ENCODE results near the gene MAST4. TPM values are rescaled to one million over a fixed set of nuclear protein-coding genes. Genes with fewer than 3 reads are reported as not detected.

Gene MAST4
- total RNA-seq, 1 donor from 2014 or later: 55.2 TPM

DNA sequence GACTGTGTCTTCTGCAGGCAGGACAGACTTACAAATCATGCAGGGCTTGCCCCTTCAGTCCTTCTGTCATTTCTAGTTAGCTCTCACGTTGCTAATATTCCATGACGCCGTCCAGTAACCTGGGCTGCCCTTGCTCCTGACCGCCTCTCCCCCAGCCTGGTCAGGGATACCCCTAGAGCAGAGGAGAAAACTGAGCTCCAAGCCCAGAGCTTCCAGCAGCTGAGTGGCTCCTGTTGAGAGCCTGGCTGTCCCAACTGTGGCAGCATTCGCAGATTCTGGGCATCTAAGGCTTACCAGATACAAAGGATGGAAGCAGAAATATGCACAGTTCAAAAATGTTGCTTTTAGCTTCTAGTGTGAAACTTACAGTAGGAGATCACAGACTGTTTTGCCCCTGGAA, 415.2 kb downstream of the MAST4 start:
- Histone ChIP-seq H3K9me3 (no peaks in the 10 kb centered on the region), H3K27me3 (no peaks in the 10 kb centered on the region), H3K27ac (peak overlapping the region; percentile 65), H3K4me1 (peaks cover 11 to 52% of the 10 kb centered on the region in 2 donors), H3K4me3 (peak overlapping the region; percentile 6 to 45), H3K36me3 (no peaks in the 10 kb centered on the region)
- intact Hi-C loops (cut with DNase I): no loop called here
- TF ChIP-seq, protein P1, sequence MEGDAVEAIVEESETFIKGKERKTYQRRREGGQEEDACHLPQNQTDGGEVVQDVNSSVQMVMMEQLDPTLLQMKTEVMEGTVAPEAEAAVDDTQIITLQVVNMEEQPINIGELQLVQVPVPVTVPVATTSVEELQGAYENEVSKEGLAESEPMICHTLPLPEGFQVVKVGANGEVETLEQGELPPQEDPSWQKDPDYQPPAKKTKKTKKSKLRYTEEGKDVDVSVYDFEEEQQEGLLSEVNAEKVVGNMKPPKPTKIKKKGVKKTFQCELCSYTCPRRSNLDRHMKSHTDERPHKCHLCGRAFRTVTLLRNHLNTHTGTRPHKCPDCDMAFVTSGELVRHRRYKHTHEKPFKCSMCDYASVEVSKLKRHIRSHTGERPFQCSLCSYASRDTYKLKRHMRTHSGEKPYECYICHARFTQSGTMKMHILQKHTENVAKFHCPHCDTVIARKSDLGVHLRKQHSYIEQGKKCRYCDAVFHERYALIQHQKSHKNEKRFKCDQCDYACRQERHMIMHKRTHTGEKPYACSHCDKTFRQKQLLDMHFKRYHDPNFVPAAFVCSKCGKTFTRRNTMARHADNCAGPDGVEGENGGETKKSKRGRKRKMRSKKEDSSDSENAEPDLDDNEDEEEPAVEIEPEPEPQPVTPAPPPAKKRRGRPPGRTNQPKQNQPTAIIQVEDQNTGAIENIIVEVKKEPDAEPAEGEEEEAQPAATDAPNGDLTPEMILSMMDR (IDR thresholded peaks at IDR 0.05): no peak
- no peak for DNase-seq (ENCODE audit: low spot score in 2 of 2)

DNA sequence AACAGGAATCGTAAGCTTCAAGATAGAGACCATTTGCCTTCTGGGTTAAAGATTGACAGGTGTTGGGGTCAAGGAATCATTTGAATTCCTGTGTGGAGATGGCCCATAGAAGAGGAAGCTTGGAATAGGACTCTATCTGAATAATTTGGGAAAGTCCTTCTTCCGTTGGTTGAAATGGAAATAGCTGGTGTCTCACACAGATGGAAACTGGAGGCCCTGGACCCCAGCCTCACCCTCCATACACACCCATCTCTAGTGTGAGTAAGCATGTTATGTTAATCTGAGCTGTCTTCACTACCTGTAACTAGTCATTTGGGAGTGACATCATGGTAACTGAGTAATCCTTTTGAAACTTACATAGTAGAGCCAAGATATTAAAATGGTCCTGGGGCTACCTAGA, 416.0 kb downstream of the MAST4 start:
- intact Hi-C loops (cut with DNase I): no loop called here
- Histone ChIP-seq H3K27ac (no peak overlapping the region), H3K4me3 (no peak overlapping the region), H3K4me1 (peaks cover 7 to 49% of the 10 kb centered on the region in 2 donors), H3K36me3 (no peaks in the 10 kb centered on the region), H3K27me3 (no peaks in the 10 kb centered on the region), H3K9me3 (no peaks in the 10 kb centered on the region)
- no peak for DNase-seq (ENCODE audit: low spot score in 2 of 2)
- TF ChIP-seq, protein P1 (IDR thresholded peaks at IDR 0.05): no peak

DNA sequence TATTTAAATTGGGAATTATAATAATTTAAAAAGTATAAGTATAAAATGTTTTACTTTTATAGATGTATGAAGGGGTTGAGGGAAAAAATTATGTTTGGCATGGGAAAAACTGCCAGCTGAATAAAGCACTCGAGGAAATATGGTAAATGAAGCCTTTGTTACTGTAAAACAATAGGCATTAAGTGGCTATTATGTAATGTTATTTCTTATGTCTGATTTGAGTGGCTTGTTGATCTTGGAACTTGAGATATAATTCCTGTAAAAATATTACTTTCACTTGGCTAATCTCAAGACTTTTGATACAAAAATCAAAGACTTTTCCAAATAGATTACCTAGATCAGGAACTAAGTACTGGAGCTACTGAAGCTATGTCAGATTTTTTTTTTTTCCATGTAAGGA, 417.5 kb downstream of the MAST4 start:
- no peaks in the 10 kb centered on the region for H3K27me3 ChIP-seq
- TF ChIP-seq, protein P1 (IDR thresholded peaks at IDR 0.05): no peak
- no peaks in the 10 kb centered on the region for H3K36me3 ChIP-seq
- peaks cover 7 to 41% of the 10 kb centered on the region in 2 donors for H3K4me1 ChIP-seq
- H3K4me3 ChIP-seq: no peak overlapping the region
- H3K9me3 ChIP-seq: no peaks in the 10 kb centered on the region
- peak overlapping the region; percentile 56 to 62 for H3K27ac ChIP-seq
- intact Hi-C loops (cut with DNase I): no loop called here
- no peak for DNase-seq (ENCODE audit: low spot score in 2 of 2)

DNA sequence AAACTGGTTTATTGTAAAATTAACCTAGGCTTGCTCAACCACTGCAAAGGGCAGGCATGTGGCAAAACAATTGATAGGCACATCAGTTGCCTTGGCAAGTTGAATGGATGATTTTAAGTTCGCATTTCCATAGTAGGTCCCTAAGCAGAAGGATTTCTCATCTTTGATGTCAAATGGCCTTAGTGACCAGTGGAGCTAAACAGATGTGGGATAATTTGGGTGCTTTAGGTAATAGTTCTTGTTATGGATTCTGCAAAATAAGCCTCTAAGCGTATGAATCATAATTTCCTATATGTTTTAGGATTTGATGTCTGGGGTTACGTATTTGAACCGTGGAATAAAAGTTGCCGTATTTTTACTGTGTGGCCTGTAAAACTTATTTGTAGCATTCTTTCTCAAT, 418.0 kb downstream of the MAST4 start:
- no peak for DNase-seq (ENCODE audit: low spot score in 2 of 2)
- Histone ChIP-seq H3K4me3 (no peak overlapping the region), H3K4me1 (peaks cover 7 to 41% of the 10 kb centered on the region in 2 donors), H3K36me3 (no peaks in the 10 kb centered on the region), H3K27me3 (no peaks in the 10 kb centered on the region), H3K27ac (peak overlapping the region; percentile 56 to 62), H3K9me3 (no peaks in the 10 kb centered on the region)
- intact Hi-C loops (cut with DNase I): no loop called here
- TF ChIP-seq, protein P1 (IDR thresholded peaks at IDR 0.05): no peak

DNA sequence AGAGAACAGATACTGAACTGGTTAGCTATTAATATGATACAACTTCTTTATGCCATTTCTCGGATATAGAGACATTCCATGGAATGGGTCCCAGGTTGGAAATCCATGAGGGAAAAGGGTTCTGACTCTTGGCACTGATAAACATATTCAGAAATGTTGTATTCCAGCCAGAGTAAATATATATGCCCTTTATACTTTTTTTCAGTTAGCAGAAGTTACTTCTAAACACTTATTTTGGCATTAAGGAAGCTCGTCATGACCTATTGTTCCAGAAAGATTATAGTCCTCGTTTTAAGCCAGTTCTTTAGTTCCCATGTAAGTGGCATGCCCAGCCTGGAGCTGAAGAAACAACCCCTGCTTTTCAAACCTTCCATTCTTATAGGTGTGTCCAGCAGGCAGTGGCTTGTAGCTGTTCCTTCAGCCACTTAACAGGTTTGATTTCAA, 418.8 kb downstream of the MAST4 start:
- H3K27ac ChIP-seq: peak overlapping the region; percentile 56 to 62

More for the DNA sequence above, 418.8 kb downstream of the MAST4 start:
- peak overlapping the region; percentile 35 to 53 for H3K4me3 ChIP-seq
- DNase-seq (ENCODE audit: low spot score in 2 of 2): no peak
- H3K9me3 ChIP-seq: no peaks in the 10 kb centered on the region
- no peaks in the 10 kb centered on the region for H3K36me3 ChIP-seq
- intact Hi-C loops (cut with DNase I): no loop called here
- TF ChIP-seq, protein P1 (IDR thresholded peaks at IDR 0.05): no peak
- peaks cover 7 to 37% of the 10 kb centered on the region in 2 donors for H3K4me1 ChIP-seq
- no peaks in the 10 kb centered on the region for H3K27me3 ChIP-seq
